HepG2 (cell line): ENCODE results near the gene CREBZF. TPM values are rescaled to one million over a fixed set of nuclear protein-coding genes. Genes with fewer than 3 reads are reported as not detected.

ENCODE experiments used
- AHR ChIP-seq: IDR thresholded peaks from 2 replicates; pipeline ENCODE4 v1.6.1; 2018; ENCODE audit warnings: missing genetic modification reagents, missing compliant biosample characterization
- CCDC6 ChIP-seq: sonication (generic); formaldehyde crosslinking; IDR thresholded peaks from 2 replicates; pipeline ENCODE4 v1.8.1; 2022; ENCODE audit warnings: mild to moderate bottlenecking, missing genetic modification reagents, moderate library complexity
- GRHL1 ChIP-seq: sonication (generic); formaldehyde crosslinking; conservative IDR thresholded peaks from 2 replicates; pipeline ENCODE4 v1.8.0; 2022; ENCODE audit warnings: missing genetic modification reagents
- MAFF ChIP-seq: IDR thresholded peaks from 2 replicates; pipeline ENCODE4 v1.6.1; 2011; ENCODE audit warnings: low read depth, low read length, improper control_type of control experiment
- MYNN ChIP-seq: sonication (generic); formaldehyde crosslinking; IDR thresholded peaks from 2 replicates; pipeline ENCODE4 v1.4.0; 2020; ENCODE audit warnings: mild to moderate bottlenecking, low read depth, missing genetic modification reagents
- PLSCR1 ChIP-seq: sonication (generic); formaldehyde crosslinking; IDR thresholded peaks from 2 replicates; pipeline ENCODE4 v1.5.0; 2020; ENCODE audit warnings: missing genetic modification reagents, mild to moderate bottlenecking, borderline replicate concordance
- SUZ12 ChIP-seq: fragments of 150-350 bp; IDR thresholded peaks from 2 replicates; pipeline ENCODE4 v1.6.1; 2014; ENCODE audit warnings: low read depth, low read length
- THAP9 ChIP-seq: sonication (generic); formaldehyde crosslinking; IDR thresholded peaks from 2 replicates; pipeline ENCODE4; 2020; ENCODE audit warnings: missing genetic modification reagents, mild to moderate bottlenecking, borderline replicate concordance
- ZBTB37 ChIP-seq: sonication (generic); formaldehyde crosslinking; IDR thresholded peaks from 2 replicates; pipeline ENCODE4 v1.4.0; 2020; ENCODE audit warnings: mild to moderate bottlenecking, missing genetic modification reagents
- ZBTB44 ChIP-seq: sonication (generic); formaldehyde crosslinking; IDR thresholded peaks from 2 replicates; pipeline ENCODE4 v1.4.0; 2020; ENCODE audit warnings: missing genetic modification reagents
- ZKSCAN8 ChIP-seq: IDR thresholded peaks from 2 replicates; pipeline ENCODE4 v1.6.1; 2016; ENCODE audit warnings: borderline replicate concordance, missing genetic modification reagents, missing compliant biosample characterization
- ZNF225 ChIP-seq: sonication (generic); formaldehyde crosslinking; IDR thresholded peaks from 2 replicates; pipeline ENCODE4 v1.4.0; 2020; ENCODE audit warnings: mild to moderate bottlenecking, missing genetic modification reagents
- ZNF280B ChIP-seq: sonication (generic); formaldehyde crosslinking; IDR thresholded peaks from 2 replicates; pipeline ENCODE4 v1.5.0; 2020; ENCODE audit warnings: missing genetic modification reagents, mild to moderate bottlenecking, borderline replicate concordance
- ZNF34 ChIP-seq: sonication (generic); formaldehyde crosslinking; IDR thresholded peaks from 2 replicates; pipeline ENCODE4 v1.4.0; 2020; ENCODE audit warnings: mild to moderate bottlenecking, missing genetic modification reagents, borderline replicate concordance
- ZNF619 ChIP-seq: sonication (generic); formaldehyde crosslinking; IDR thresholded peaks from 2 replicates; pipeline ENCODE4 v1.4.0; 2020; ENCODE audit warnings: mild to moderate bottlenecking, missing genetic modification reagents
- ZNF747 ChIP-seq: sonication (generic); formaldehyde crosslinking; IDR thresholded peaks from 2 replicates; pipeline ENCODE4 v1.8.1; 2023; ENCODE audit warnings: missing genetic modification reagents, mild to moderate bottlenecking, borderline replicate concordance
- ZNF788 ChIP-seq: sonication (generic); formaldehyde crosslinking; IDR thresholded peaks from 2 replicates; pipeline ENCODE4 v1.5.0; 2020; ENCODE audit warnings: mild to moderate bottlenecking, missing genetic modification reagents, borderline replicate concordance
- ZNF841 ChIP-seq: sonication (generic); formaldehyde crosslinking; IDR thresholded peaks from 2 replicates; pipeline ENCODE4 v1.8.1; 2023; ENCODE audit warnings: missing genetic modification reagents, borderline replicate concordance
- polyA plus RNA-seq, 8 experiments: library from polyadenylated mRNA; depleted of rRNA in 3 of 8; stranded (reverse) in 7 of 8; unstranded in 1 of 8; fragments of >200 nt; fragmentation: Illumina TruSeq in 4 of 8; extraction: Trizol in 4 of 8; gene quantifications; 2 replicates each; pipeline versions ENCODE4 v1.2.1 to v1.2.3, GENCODE V29; 2011 to 2016; ENCODE audit warnings: low read depth in 4 of 8, missing spikeins in 1 of 8, mixed read lengths in 1 of 8; ENCODE audit not compliant: insufficient read depth in 1 of 8
- total RNA-seq, 5 experiments: library from RNA; depleted of rRNA; stranded (reverse); fragments of >200 nt; fragmentation: Illumina TruSeq; extraction: Trizol; gene quantifications; 2 replicates each; pipeline ENCODE4 v1.2.3, GENCODE V29; 2016; ENCODE audit warnings: low read depth in 1 of 5

Gene CREBZF
- total and polyA plus RNA-seq, 2 of the 13 experiments (the other 11 are each of a cell fraction or from before 2014, with no cell fraction given): 30.6 to 43.1 TPM

GRCh38 chr11:85627998-85628770 lies 36.7 kb downstream of the CREBZF start, which contains the start of gene TMEM126B (continued):
- no peak for TF ChIP-seq PLSCR1 (CRISPR knock-in tag)
- 0 out of 2 replicates have a peak, but pooled peaks have one; percentile 18 for TF ChIP-seq ZNF280B
- TF ChIP-seq ZKSCAN8: no peak
- TF ChIP-seq AHR (CRISPR knock-in tag): no peak
- 0 out of 2 replicates have a peak, but pooled peaks have one; percentile 29 for TF ChIP-seq ZNF34 (CRISPR knock-in tag)
- TF ChIP-seq ZNF747 (CRISPR knock-in tag): no peak
- TF ChIP-seq THAP9 (CRISPR knock-in tag): peak; percentile 69; the same call in 1 of the 2 replicates
- TF ChIP-seq ZNF225 (CRISPR knock-in tag): no peak
- no peak for TF ChIP-seq ZBTB37 (CRISPR knock-in tag)
- peak; percentile 33; the same call in 1 of the 2 replicates for TF ChIP-seq ZNF619
- 0 out of 2 replicates have a peak, but pooled peaks have one; percentile 15 for TF ChIP-seq SUZ12
- no peak for TF ChIP-seq MYNN (CRISPR knock-in tag)
- no peak for TF ChIP-seq MAFF
- TF ChIP-seq ZNF841: no peak
- TF ChIP-seq CCDC6 (CRISPR knock-in tag): peak; percentile 48
- TF ChIP-seq GRHL1: no peak
- peak; percentile 68; the same call in 1 of the 2 replicates for TF ChIP-seq ZNF788 (CRISPR knock-in tag)
- no peak for TF ChIP-seq ZBTB44 (CRISPR knock-in tag)
